SK-N-SH (cell line): Measurements from ENCODE around the gene NPHS1. TPM values are rescaled to one million over a fixed set of nuclear protein-coding genes. Genes with fewer than 3 reads are reported as not detected.

ENCODE experiments used
- CTCF ChIA-PET: fragments of 300-600, 350-600 bp; formaldehyde crosslinking; extraction: SDS; loops from one replicate; lab custom pipeline; 2021; lab: Yijun Ruan, JAX
- POLR2A ChIA-PET: fragments of 350-600 bp; sonication (Branson Sonifier 250); formaldehyde crosslinking; extraction: SDS; loops from one replicate; lab custom pipeline; 2020; ENCODE audit warnings: antibody characterized with exemption, inconsistent platforms; lab: Yijun Ruan, JAX
- DNase-seq: peaks from one replicate; pipeline ENCODE4 v3.0.0; 2012
- H2AFZ ChIP-seq: fragments of 200-600 bp; sonication (generic); 2 replicates; pipeline ENCODE4 v1.8.1; 2016; ENCODE audit warnings: antibody characterized with exemption, mild to moderate bottlenecking, low read depth
- H3F3A ChIP-seq: fragments of 200-600 bp; sonication (generic); replicated peaks from 2 replicates; pipeline ENCODE3; 2016; ENCODE audit warnings: antibody characterized with exemption, mild to moderate bottlenecking; ENCODE audit not compliant: insufficient read depth
- H3K27ac ChIP-seq, 2 experiments: fragments of 200-500 bp in 1 of 2; fragments of 200-600 bp in 1 of 2; sonication (Bioruptor generic) in 1 of 2; sonication (generic), shearing (Covaris generic) in 1 of 2; 2 replicates each; pipeline versions ENCODE4 v1.5.1 to v1.6.1; 2014 to 2016; ENCODE audit warnings: low read depth in 2 of 2, inconsistent platforms in 1 of 2, low read length in 1 of 2, mild to moderate bottlenecking in 1 of 2, mixed read lengths in 1 of 2
- H3K27me3 ChIP-seq: fragments of 200-600 bp; sonication (generic), shearing (Covaris generic); 2 replicates; pipeline ENCODE4 v1.6.1; 2016; ENCODE audit warnings: mixed run types; ENCODE audit not compliant: insufficient read depth
- H3K36me3 ChIP-seq, 2 experiments: fragments of 200-500 bp in 1 of 2; fragments of 200-600 bp in 1 of 2; sonication (Bioruptor generic) in 1 of 2; sonication (generic) in 1 of 2; replicated peaks in 1 of 2; 2 replicates each; pipeline versions ENCODE3 to v1.5.1; 2014 to 2016; ENCODE audit warnings: low read length in 1 of 2, mild to moderate bottlenecking in 1 of 2; ENCODE audit not compliant: insufficient read depth in 2 of 2, control insufficient read depth in 1 of 2
- H3K4me1 ChIP-seq, 2 experiments: fragments of 200-500 bp in 1 of 2; fragments of 200-600 bp in 1 of 2; sonication (Bioruptor generic) in 1 of 2; sonication (generic), shearing (Covaris generic) in 1 of 2; 2 replicates each; pipeline versions ENCODE4 v1.5.1 to v1.6.1; 2014 to 2016; ENCODE audit warnings: low read depth in 1 of 2, low read length in 1 of 2, mixed run types in 1 of 2; ENCODE audit not compliant: insufficient read depth in 2 of 2, control insufficient read depth in 1 of 2
- H3K4me2 ChIP-seq: fragments of 200-600 bp; sonication (generic), shearing (Covaris generic); 2 replicates; pipeline ENCODE4 v1.6.1; 2017; ENCODE audit warnings: mixed run types
- H3K4me3 ChIP-seq, 2 experiments: fragments of 200-500 bp in 1 of 2; fragments of 200-600 bp in 1 of 2; sonication (Bioruptor generic) in 1 of 2; sonication (generic), shearing (Covaris generic) in 1 of 2; 2 replicates each; pipeline versions ENCODE4 v1.5.1 to v1.8.1; 2014 to 2016; ENCODE audit warnings: low read depth in 2 of 2, inconsistent platforms in 1 of 2, low read length in 1 of 2, mild to moderate bottlenecking in 1 of 2, mixed read lengths in 1 of 2, moderate library complexity in 1 of 2
- H3K79me2 ChIP-seq: fragments of 200-600 bp; sonication (generic); 2 replicates; pipeline ENCODE4 v1.8.1; 2017; ENCODE audit warnings: mild to moderate bottlenecking; ENCODE audit not compliant: insufficient read depth
- H3K9ac ChIP-seq: fragments of 200-600 bp; sonication (generic); 2 replicates; pipeline ENCODE4 v1.6.1; 2017; ENCODE audit warnings: mixed run types
- H3K9me2 ChIP-seq: fragments of 200-600 bp; sonication (generic); 2 replicates; pipeline ENCODE4 v1.6.1; 2017; ENCODE audit warnings: mixed run types
- H3K9me3 ChIP-seq: fragments of 200-600 bp; sonication (generic); 2 replicates; pipeline ENCODE4 v1.6.1; 2017; ENCODE audit warnings: mixed run types, mild to moderate bottlenecking, moderate library complexity
- H4K20me1 ChIP-seq: fragments of 200-600 bp; sonication (generic); 2 replicates; pipeline ENCODE4 v1.6.1; 2017; ENCODE audit warnings: mild to moderate bottlenecking, mixed run types; ENCODE audit not compliant: insufficient read depth
- ELF1 ChIP-seq: IDR thresholded peaks from 2 replicates; pipeline ENCODE4 v1.4.0; 2012
- FOXM1 ChIP-seq: IDR thresholded peaks from 2 replicates; pipeline ENCODE4 v1.4.0; 2012; ENCODE audit warnings: low read depth, mild to moderate bottlenecking
- JUND ChIP-seq: IDR thresholded peaks from 2 replicates; pipeline ENCODE4 v1.4.0; 2012
- NFIC ChIP-seq: IDR thresholded peaks from 2 replicates; pipeline ENCODE4 v1.4.0; 2012; ENCODE audit warnings: borderline replicate concordance
- POLR2AphosphoS5 ChIP-seq: IDR thresholded peaks from 2 replicates; pipeline ENCODE4 v1.6.1; 2012; ENCODE audit warnings: low read depth, low read length
- RAD21 ChIP-seq: IDR thresholded peaks from 2 replicates; pipeline ENCODE4 v1.6.1; 2012; ENCODE audit warnings: mild to moderate bottlenecking, low read length
- REST ChIP-seq: IDR thresholded peaks from 2 replicates; pipeline ENCODE4 v1.6.1; 2012; ENCODE audit warnings: mild to moderate bottlenecking, low read depth, low read length, moderate library complexity
- RFX5 ChIP-seq: IDR thresholded peaks from 2 replicates; pipeline ENCODE4 v1.6.1; 2012; ENCODE audit warnings: mild to moderate bottlenecking, improper control_type of control experiment, low read length
- SIN3A ChIP-seq: IDR thresholded peaks from 2 replicates; pipeline ENCODE4 v1.6.1; 2012; ENCODE audit warnings: low read depth, mild to moderate bottlenecking, low read length, moderate library complexity, borderline replicate concordance
- SMC3 ChIP-seq: IDR thresholded peaks from 2 replicates; pipeline ENCODE4 v1.6.1; 2012; ENCODE audit warnings: low read depth, low read length, improper control_type of control experiment
- TAF1 ChIP-seq: IDR thresholded peaks from 2 replicates; pipeline ENCODE4 v1.6.1; 2012; ENCODE audit warnings: low read depth, mild to moderate bottlenecking, low read length, moderate library complexity, borderline replicate concordance
- WGBS: methylation state at CpG from one replicate; pipeline ENCODE4 v1.1.6; 2017; ENCODE audit warnings: low lambda C conversion rate; 5-methylcytosine and 5-hydroxymethylcytosine counted together
- polyA plus RNA-seq, 3 experiments: library from polyadenylated mRNA; depleted of rRNA; stranded (reverse); fragments of >200 nt; gene quantifications; 2 replicates each; pipeline ENCODE4 v1.2.3, GENCODE V29; 2012
- TF ChIP-seq, protein P1 (sequence below): fragments of 150-350 bp; IDR thresholded peaks from 2 replicates; pipeline ENCODE4 v1.6.1; 2017; ENCODE audit warnings: antibody characterized with exemption, low read length, low read depth, borderline replicate concordance
- TF ChIP-seq, protein P2 (sequence below): IDR thresholded peaks from 2 replicates; pipeline ENCODE4 v1.4.0; 2012; ENCODE audit warnings: low read depth, borderline replicate concordance

Gene NPHS1
- polyA plus RNA-seq, 1 of the 3 experiments (the other 2 are of a cell fraction) = not detected

- WGBS = 2% methylated on average over 11 of the region's 15 CpGs
- H3K4me1 ChIP-seq = peaks cover 7 to 11% of the 10 kb centered on the region in 2 experiments; a peak in 2 of 4 replicates
- peak overlapping the region in 1 of 2 experiments; percentile 75; a peak in 2 of 4 replicates for H3K27ac ChIP-seq
- H3K9ac ChIP-seq = no peak overlapping the region
- H4K20me1 ChIP-seq = no peaks in the 10 kb centered on the region
- H3K9me3 ChIP-seq = no peaks in the 10 kb centered on the region
- H3K9me2 ChIP-seq = no peaks in the 10 kb centered on the region
- peak overlapping the region; percentile 76; the same call in 1 of the 2 replicates for H2AFZ ChIP-seq
- no peaks in the 10 kb centered on the region for H3K79me2 ChIP-seq
- TF ChIP-seq RAD21 (no peak), RFX5 (no peak), POLR2AphosphoS5 (no peak), JUND (no peak), REST (no peak), SIN3A (no peak), NFIC (no peak), SMC3 (no peak), ELF1 (no peak), FOXM1 (no peak), TAF1 (no peak)
- TF ChIP-seq, protein P1, sequence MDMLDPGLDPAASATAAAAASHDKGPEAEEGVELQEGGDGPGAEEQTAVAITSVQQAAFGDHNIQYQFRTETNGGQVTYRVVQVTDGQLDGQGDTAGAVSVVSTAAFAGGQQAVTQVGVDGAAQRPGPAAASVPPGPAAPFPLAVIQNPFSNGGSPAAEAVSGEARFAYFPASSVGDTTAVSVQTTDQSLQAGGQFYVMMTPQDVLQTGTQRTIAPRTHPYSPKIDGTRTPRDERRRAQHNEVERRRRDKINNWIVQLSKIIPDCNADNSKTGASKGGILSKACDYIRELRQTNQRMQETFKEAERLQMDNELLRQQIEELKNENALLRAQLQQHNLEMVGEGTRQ = no peak
- TF ChIP-seq, protein P2, sequence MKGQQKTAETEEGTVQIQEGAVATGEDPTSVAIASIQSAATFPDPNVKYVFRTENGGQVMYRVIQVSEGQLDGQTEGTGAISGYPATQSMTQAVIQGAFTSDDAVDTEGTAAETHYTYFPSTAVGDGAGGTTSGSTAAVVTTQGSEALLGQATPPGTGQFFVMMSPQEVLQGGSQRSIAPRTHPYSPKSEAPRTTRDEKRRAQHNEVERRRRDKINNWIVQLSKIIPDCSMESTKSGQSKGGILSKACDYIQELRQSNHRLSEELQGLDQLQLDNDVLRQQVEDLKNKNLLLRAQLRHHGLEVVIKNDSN = no peak
- H3K27me3 ChIP-seq = no peaks in the 10 kb centered on the region
- ChIA-PET CTCF (interaction anchor here (0.6 to 4.2 kb wide), 4 partner anchors 13 to 139 kb away, joined by 3 to 18 read pairs (median 4); partner anchors contain the start of gene NFKBID), POLR2A (interaction anchor here (0.7 to 1.4 kb wide), 6 partner anchors 14 to 185 kb away, joined by 3 to 7 read pairs (median 4); partner anchors contain the start of genes LIN37 and THAP8)
- H3F3A ChIP-seq = no peaks in the 10 kb centered on the region
- H3K4me2 ChIP-seq = peak overlapping the region; percentile 96
- no peaks in the 10 kb centered on the region for H3K36me3 ChIP-seq
- no peak for DNase-seq
- H3K4me3 ChIP-seq = peak overlapping the region; percentile 52 to 60
These were observed 16.6 kb upstream of the NPHS1 start for GRCh38 chr19:35868823-35869326.
